NT2/D1 (cell line): ENCODE results near the gene PDE4B.

Experiments
- SUZ12 ChIP-seq: IDR thresholded peaks from 2 replicates; pipeline ENCODE4 v1.6.1; 2011; ENCODE audit not compliant: insufficient read length, insufficient read depth; ENCODE audit errors: extremely low read depth
- YY1 ChIP-seq: IDR thresholded peaks from 2 replicates; pipeline ENCODE4 v1.6.1; 2011; ENCODE audit not compliant: insufficient read length, insufficient read depth
- ZNF274 ChIP-seq: IDR thresholded peaks from 2 replicates; pipeline ENCODE4 v1.6.1; 2011; ENCODE audit warnings: mild to moderate bottlenecking, low read depth, low read length

DNA sequence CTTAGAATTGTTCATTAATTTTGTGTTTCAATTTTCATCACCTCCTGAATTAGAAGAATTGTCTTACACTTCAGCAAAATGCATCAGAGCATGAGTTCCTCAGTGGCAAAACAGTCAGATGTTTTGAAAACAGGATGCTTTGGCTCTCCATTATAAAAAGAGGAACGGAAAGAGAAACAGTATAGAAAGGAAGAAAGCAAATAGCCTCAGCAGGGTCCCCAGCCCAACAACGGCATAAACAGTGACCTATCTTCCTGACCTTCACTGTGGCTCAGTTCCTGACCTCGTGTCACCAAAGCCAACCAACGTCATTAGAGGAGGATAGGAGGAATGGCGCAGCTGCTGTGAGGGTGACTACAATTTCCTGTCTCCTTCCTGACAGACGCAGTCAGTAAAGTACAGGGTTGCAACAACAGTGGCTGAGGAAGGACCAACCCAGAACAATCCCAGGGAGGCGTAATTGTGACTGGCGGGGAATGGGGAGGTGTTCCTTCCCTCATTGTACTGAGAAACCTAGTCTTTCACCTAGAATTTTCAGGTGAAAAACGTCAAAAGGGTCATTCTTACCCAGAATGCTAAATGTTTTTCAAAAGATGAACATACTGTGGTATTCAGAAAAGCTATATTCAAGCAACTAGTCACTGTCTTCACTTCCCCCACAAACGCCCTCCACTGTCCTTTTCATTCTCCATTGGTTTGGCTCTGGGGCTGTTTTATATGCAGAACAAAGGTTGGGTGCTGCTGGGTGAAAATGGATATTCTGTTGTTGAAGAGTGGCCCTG, 543.4 kb downstream of the PDE4B start:
- TF ChIP-seq ZNF274 (no peak), SUZ12 (no peak), YY1 (no peak)
